ENCODE data around the gene KRTAP10-5.

DNA sequence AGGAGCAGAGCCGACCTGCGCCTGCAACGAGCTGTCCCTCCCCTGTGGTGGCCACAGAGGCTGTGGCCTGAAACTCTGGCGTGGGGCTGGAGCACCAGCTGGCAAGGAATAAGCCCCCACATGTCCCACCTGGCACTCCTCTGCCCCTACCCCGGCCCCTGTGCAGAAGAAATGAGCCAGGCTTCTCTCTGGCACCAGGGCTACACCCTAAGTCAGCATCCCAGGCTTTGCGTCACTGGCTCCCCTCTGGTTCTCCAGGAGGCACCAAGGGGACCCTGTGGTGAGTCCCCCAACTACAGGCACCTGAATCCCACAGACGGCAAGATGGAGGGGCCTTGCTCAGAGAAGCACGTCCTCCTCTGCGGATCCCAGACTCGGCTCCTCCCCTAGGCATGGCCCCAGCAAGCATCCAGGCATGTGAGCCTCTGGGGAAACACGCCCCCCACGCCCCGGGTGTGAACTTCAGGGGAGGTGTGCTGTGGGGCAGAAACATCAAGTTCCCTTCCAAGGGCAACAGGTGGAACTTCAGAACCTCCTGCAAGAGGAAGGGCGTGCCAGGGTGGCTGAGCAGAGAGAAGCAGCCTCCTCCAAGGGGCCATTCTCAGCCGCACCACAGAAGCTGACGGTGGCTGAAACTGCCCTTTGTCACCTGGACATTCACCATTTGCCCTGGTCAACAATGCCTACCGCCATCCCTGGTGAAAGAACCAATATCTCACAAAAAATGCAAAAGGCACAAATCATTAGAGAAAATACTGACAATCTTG, 22.9 kb upstream of the KRTAP10-5 start:
- TF ChIP-seq CTCF (IDR thresholded peaks at IDR 0.05) (no peak), POLR2AphosphoS5 (IDR thresholded peaks at IDR 0.05; ENCODE audit: low read depth, low read length) (no peak)
